Karpas-422 (cell line): ENCODE measurements around the gene TTYH2. TPM values are rescaled to one million over a fixed set of nuclear protein-coding genes. Genes with fewer than 3 reads are reported as not detected.
"Not testable (repeated sequence)": the region's sequence is repeated elsewhere in the genome, so short reads cannot be mapped to it uniquely, and the experiment has no call there.

Source experiments
- DNase-seq: peaks from one replicate; pipeline ENCODE4 v3.0.0-alpha.2; 2015
- H2AFZ ChIP-seq: fragments of 200-600 bp; sonication (generic); 2 replicates; pipeline ENCODE4 v1.6.1; 2014; ENCODE audit warnings: antibody characterized with exemption, low read length, mixed read lengths
- H3K27ac ChIP-seq: fragments of 200-600 bp; sonication (generic); 2 replicates; pipeline ENCODE4 v1.5.1; 2014; ENCODE audit warnings: mild to moderate bottlenecking, low read length, moderate library complexity
- H3K27me3 ChIP-seq: fragments of 200-600 bp; sonication (generic); 2 replicates; pipeline ENCODE4 v1.6.1; 2014; ENCODE audit warnings: low read length, mixed read lengths
- H3K36me3 ChIP-seq: fragments of 200-600 bp; sonication (generic); 2 replicates; pipeline ENCODE4 v1.6.1; 2014; ENCODE audit warnings: low read length, mixed read lengths; ENCODE audit not compliant: insufficient read depth
- H3K4me1 ChIP-seq: fragments of 200-600 bp; sonication (generic); 2 replicates; pipeline ENCODE4 v1.6.1; 2014; ENCODE audit warnings: mild to moderate bottlenecking, low read length, mixed read lengths
- H3K4me2 ChIP-seq: fragments of 200-600 bp; sonication (generic); 2 replicates; pipeline ENCODE4 v1.6.1; 2014; ENCODE audit warnings: low read length, low read depth, mild to moderate bottlenecking; ENCODE audit not compliant: poor library complexity, severe bottlenecking
- H3K4me3 ChIP-seq: fragments of 200-600 bp; sonication (generic); 2 replicates; pipeline ENCODE4 v1.5.1; 2014; ENCODE audit warnings: mild to moderate bottlenecking, antibody characterized with exemption, low read length, mixed read lengths
- H3K79me2 ChIP-seq: fragments of 200-600 bp; sonication (generic); 2 replicates; pipeline ENCODE4 v1.6.1; 2014; ENCODE audit warnings: mild to moderate bottlenecking, low read length, mixed read lengths
- H3K9ac ChIP-seq: fragments of 200-600 bp; sonication (generic); 2 replicates; pipeline ENCODE4 v1.6.0; 2014; ENCODE audit warnings: low read length
- H3K9me2 ChIP-seq: fragments of 200-600 bp; sonication (generic), shearing (Covaris generic); replicated peaks from 2 replicates; pipeline ENCODE4 v1.6.0; 2014; ENCODE audit warnings: mild to moderate bottlenecking, low read length, moderate library complexity; ENCODE audit not compliant: insufficient read depth
- H3K9me3 ChIP-seq: fragments of 300-700, 200-600 bp; sonication (generic); 2 replicates; pipeline ENCODE4 v1.6.1; 2014; ENCODE audit warnings: low read length, mixed read lengths
- H4K20me1 ChIP-seq: fragments of 200-600 bp; sonication (generic); 2 replicates; pipeline ENCODE4 v1.6.1; 2014; ENCODE audit warnings: mild to moderate bottlenecking, antibody characterized with exemption, low read length, low read depth; ENCODE audit not compliant: insufficient read depth
- total RNA-seq: library from RNA; depleted of rRNA; stranded (reverse); fragments of >200 nt; shearing (Covaris generic); gene quantifications from 2 replicates; pipeline ENCODE4 v1.2.3, GENCODE V29; 2014; ENCODE audit warnings: low replicate concordance

TTYH2 gene
- total RNA-seq, 1 experiment from 2014 or later: not detected

GRCh38 chr17:74280093-74280513 is 66.7 kb downstream of the TTYH2 start:
- H3K9me2 ChIP-seq: no peaks in the 10 kb centered on the region
- H3K4me3 ChIP-seq: no peak overlapping the region
- H3K4me1 ChIP-seq: peaks cover 3% of the 10 kb centered on the region
- H4K20me1 ChIP-seq: no peaks in the 10 kb centered on the region
- H3K4me2 ChIP-seq: no peak overlapping the region
- no peaks in the 10 kb centered on the region for H3K27me3 ChIP-seq
- no peaks in the 10 kb centered on the region for H3K9me3 ChIP-seq
- no peaks in the 10 kb centered on the region for H3K36me3 ChIP-seq
- no peak overlapping the region for H2AFZ ChIP-seq
- no peak overlapping the region for H3K27ac ChIP-seq
- no peak overlapping the region for H3K9ac ChIP-seq
- no peaks in the 10 kb centered on the region for H3K79me2 ChIP-seq
- DNase-seq: no peak

GRCh38 chr17:74281799-74282198 is 68.4 kb downstream of the TTYH2 start:
- Histone ChIP-seq H3K9ac (no peak overlapping the region), H3K27me3 (no peaks in the 10 kb centered on the region), H3K9me3 (no peaks in the 10 kb centered on the region), H3K4me1 (peaks cover 5% of the 10 kb centered on the region), H3K4me2 (no peak overlapping the region), H3K9me2 (no peaks in the 10 kb centered on the region), H3K79me2 (no peaks in the 10 kb centered on the region), H4K20me1 (no peaks in the 10 kb centered on the region), H3K4me3 (no peak overlapping the region), H3K27ac (no peak overlapping the region), H3K36me3 (no peaks in the 10 kb centered on the region), H2AFZ (no peak overlapping the region)
- DNase-seq: no peak

DNA sequence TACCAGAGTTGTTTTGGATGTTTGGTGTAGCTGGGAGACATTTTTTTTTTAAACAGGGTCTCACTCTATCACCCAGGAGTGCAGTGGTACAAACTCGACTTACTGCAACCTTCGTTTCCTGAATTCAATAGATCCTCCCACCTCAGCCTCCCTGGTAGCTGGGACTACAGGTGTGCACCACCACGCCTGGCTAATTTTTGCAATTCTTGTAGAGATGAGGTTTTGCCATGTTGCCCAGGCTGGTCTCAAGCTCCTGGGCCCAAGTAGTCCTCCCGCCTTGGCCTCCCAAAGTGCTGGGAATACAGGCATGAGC is 68.9 kb downstream of the TTYH2 start:
- not testable (repeated sequence) for H3K27ac ChIP-seq, H3K4me1 ChIP-seq, H2AFZ ChIP-seq

DNA sequence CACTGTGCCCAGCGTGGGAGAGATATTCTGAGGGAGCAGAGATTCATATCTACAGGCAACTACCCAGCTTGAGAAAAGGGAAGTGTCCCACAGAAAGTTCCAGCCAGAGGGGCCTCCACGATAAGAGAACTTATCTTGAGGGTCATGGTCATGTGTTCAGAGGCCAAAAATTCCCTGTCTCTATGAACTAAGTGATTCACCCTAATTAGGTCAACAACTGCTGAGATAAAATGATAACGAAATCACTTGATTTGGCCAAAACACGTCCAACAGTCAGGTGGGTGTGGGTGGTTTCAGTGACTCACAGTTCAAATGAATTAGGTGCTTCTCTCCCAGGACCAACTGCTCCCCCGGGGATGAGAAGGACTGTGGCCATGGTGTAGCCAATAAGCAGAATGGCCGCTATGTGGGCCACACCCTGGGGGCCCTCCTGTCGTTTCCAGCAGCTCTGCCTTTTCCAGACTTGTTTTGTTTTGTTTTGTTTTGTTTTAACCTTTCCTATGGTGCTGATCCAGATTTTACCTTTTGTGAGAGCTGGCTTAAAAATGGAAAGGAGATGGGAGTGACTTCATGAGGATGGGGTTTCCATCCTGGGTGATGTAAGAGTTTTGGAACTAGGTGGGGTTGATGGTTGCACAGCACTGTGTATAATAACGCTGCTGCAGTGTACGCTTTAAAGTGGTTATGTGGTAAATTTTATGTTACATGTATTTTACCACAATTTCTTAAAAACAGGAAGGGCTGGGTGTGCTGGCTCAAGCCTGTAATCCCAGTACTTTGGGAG is 69.4 kb downstream of the TTYH2 start:
- H4K20me1 ChIP-seq: no peaks in the 10 kb centered on the region
- no peak overlapping the region for H3K9ac ChIP-seq
- H3K9me3 ChIP-seq: no peaks in the 10 kb centered on the region
- no peaks in the 10 kb centered on the region for H3K79me2 ChIP-seq
- H3K4me2 ChIP-seq: no peak overlapping the region
- no peaks in the 10 kb centered on the region for H3K9me2 ChIP-seq
- H3K27me3 ChIP-seq: no peaks in the 10 kb centered on the region
- no peak overlapping the region for H3K4me3 ChIP-seq
- no peak overlapping the region for H2AFZ ChIP-seq
- H3K27ac ChIP-seq: no peak overlapping the region
- H3K4me1 ChIP-seq: peaks cover 5% of the 10 kb centered on the region
- H3K36me3 ChIP-seq: no peaks in the 10 kb centered on the region
- no peak for DNase-seq

More for the DNA sequence above, 68.9 kb downstream of the TTYH2 start:
- not testable (repeated sequence) for H3K79me2 ChIP-seq, H3K9me3 ChIP-seq, H3K9ac ChIP-seq, H3K36me3 ChIP-seq, H4K20me1 ChIP-seq, H3K27me3 ChIP-seq, H3K9me2 ChIP-seq, H3K4me3 ChIP-seq, DNase-seq, H3K4me2 ChIP-seq

DNA sequence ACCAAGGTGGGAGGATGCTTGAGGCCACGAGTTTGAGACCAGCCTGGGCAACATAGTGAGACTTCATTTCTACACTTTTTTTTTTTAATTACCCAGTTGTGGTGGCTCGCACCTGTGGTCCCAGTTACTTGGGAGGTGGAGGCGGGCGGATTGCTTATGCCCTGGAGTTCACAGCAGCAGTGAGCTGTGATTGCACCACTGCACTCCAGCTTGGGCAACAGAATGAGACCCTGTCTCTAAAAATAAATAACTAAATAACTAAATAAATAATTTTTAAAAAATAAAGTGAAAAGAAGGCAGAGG is 70.0 kb downstream of the TTYH2 start:
- no peak overlapping the region for H2AFZ ChIP-seq
- no peaks in the 10 kb centered on the region for H3K79me2 ChIP-seq
- no peaks in the 10 kb centered on the region for H3K9me3 ChIP-seq
- no peak overlapping the region for H3K4me2 ChIP-seq
- H3K4me3 ChIP-seq: no peak overlapping the region
- DNase-seq: no peak
- H3K36me3 ChIP-seq: no peaks in the 10 kb centered on the region
- H3K4me1 ChIP-seq: peaks cover 5% of the 10 kb centered on the region
- no peak overlapping the region for H3K27ac ChIP-seq
- no peaks in the 10 kb centered on the region for H3K9me2 ChIP-seq
- H3K9ac ChIP-seq: no peak overlapping the region
- no peaks in the 10 kb centered on the region for H4K20me1 ChIP-seq
- H3K27me3 ChIP-seq: no peaks in the 10 kb centered on the region

GRCh38 chr17:74287031-74287602 is 73.7 kb downstream of the TTYH2 start:
- H2AFZ ChIP-seq: no peak overlapping the region
- H3K27me3 ChIP-seq: no peaks in the 10 kb centered on the region
- DNase-seq: no peak
- no peaks in the 10 kb centered on the region for H3K36me3 ChIP-seq
- no peak overlapping the region for H3K9ac ChIP-seq
- H3K4me2 ChIP-seq: no peak overlapping the region
- H3K9me2 ChIP-seq: no peaks in the 10 kb centered on the region
- H3K4me3 ChIP-seq: no peak overlapping the region
- no peaks in the 10 kb centered on the region for H3K79me2 ChIP-seq
- H3K9me3 ChIP-seq: no peaks in the 10 kb centered on the region
- no peaks in the 10 kb centered on the region for H4K20me1 ChIP-seq
- peaks cover 5% of the 10 kb centered on the region for H3K4me1 ChIP-seq
- H3K27ac ChIP-seq: no peak overlapping the region

DNA sequence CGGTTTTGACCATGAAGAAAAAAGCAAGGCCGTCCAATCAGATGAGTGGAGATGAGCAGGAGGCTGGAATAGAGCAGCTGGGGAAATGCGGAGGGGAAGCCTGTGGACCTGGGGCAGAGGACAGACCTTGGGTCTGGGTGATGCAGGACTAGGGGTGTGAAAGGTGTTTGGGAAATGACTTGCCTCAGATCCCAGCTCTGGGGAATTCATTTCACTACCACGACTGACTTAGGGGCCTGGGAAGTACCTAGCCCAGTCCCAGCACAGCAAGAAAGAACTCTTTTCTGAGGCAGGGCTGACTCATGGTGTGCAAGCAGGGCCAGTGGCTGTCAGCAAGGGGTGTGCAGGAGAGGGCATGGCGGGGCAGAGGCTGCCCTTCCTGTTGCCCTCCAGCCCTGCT is 75.4 kb downstream of the TTYH2 start:
- H3K9me2 ChIP-seq: no peaks in the 10 kb centered on the region
- H3K27ac ChIP-seq: no peak overlapping the region
- H3K4me3 ChIP-seq: no peak overlapping the region
- H3K79me2 ChIP-seq: no peaks in the 10 kb centered on the region
- DNase-seq: no peak
- no peak overlapping the region for H3K4me2 ChIP-seq
- H2AFZ ChIP-seq: no peak overlapping the region
- H4K20me1 ChIP-seq: no peaks in the 10 kb centered on the region
- no peaks in the 10 kb centered on the region for H3K9me3 ChIP-seq
- H3K36me3 ChIP-seq: no peaks in the 10 kb centered on the region
- peaks cover 5% of the 10 kb centered on the region for H3K4me1 ChIP-seq
- H3K9ac ChIP-seq: no peak overlapping the region
- no peaks in the 10 kb centered on the region for H3K27me3 ChIP-seq

DNA sequence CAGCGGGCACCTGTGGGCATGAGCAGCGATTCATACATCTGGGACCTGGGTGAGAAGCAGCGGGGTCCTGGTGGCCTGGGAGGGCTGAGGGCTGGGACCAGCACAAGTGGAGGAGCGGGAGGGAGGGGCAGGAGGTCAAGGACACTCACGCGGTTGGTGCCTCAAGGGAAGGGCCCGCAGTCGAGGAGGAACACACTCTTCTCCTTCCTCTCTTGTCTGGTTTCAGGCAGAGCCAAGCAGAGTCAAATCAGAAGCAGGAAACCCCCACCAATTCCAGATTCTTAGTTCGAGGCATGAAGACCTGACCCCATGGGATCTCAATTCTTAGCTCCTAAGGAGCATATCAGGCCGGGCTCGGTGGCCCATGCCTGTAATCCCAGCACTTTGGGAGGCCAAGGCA is 76.3 kb downstream of the TTYH2 start:
- Histone ChIP-seq H3K9ac (no peak overlapping the region), H3K9me3 (no peaks in the 10 kb centered on the region), H3K27ac (no peak overlapping the region), H3K4me1 (peaks cover 5% of the 10 kb centered on the region), H3K27me3 (no peaks in the 10 kb centered on the region), H3K4me2 (no peak overlapping the region), H3K36me3 (no peaks in the 10 kb centered on the region), H4K20me1 (no peaks in the 10 kb centered on the region), H3K79me2 (no peaks in the 10 kb centered on the region), H2AFZ (no peak overlapping the region), H3K9me2 (no peaks in the 10 kb centered on the region), H3K4me3 (no peak overlapping the region)
- DNase-seq: no peak
